GM06990 (cell line): ENCODE data around the gene GPC6.

Experiments used
- DNase-seq: peaks from one replicate; pipeline ENCODE4 v3.0.0-alpha.2; 2011; ENCODE audit not compliant: insufficient read length; ENCODE audit errors: extremely low read depth
- H3K27me3 ChIP-seq: replicated peaks from 2 replicates; pipeline ENCODE4 v1.6.0; 2011; ENCODE audit warnings: low read length; ENCODE audit not compliant: control insufficient read depth, insufficient read depth
- H3K36me3 ChIP-seq: 2 replicates; pipeline ENCODE4 v1.5.1; 2011; ENCODE audit warnings: low read length; ENCODE audit not compliant: control insufficient read depth, insufficient read depth
- H3K4me3 ChIP-seq: replicated peaks from 2 replicates; pipeline ENCODE4 v1.5.1; 2011; ENCODE audit warnings: low read depth, mild to moderate bottlenecking, control low read depth, low read length
- TF ChIP-seq, protein P1 (sequence below): IDR thresholded peaks from 2 replicates; pipeline ENCODE4 v1.5.1; 2011; ENCODE audit warnings: low read length, control low read depth, mild to moderate bottlenecking, inconsistent platforms; ENCODE audit not compliant: insufficient read depth, poor library complexity, severe bottlenecking

Gene GPC6

GRCh38 chr13:94181461-94182107, 955.0 kb downstream of the GPC6 start:
- no peak overlapping the region for H3K4me3 ChIP-seq
- TF ChIP-seq, protein P1, sequence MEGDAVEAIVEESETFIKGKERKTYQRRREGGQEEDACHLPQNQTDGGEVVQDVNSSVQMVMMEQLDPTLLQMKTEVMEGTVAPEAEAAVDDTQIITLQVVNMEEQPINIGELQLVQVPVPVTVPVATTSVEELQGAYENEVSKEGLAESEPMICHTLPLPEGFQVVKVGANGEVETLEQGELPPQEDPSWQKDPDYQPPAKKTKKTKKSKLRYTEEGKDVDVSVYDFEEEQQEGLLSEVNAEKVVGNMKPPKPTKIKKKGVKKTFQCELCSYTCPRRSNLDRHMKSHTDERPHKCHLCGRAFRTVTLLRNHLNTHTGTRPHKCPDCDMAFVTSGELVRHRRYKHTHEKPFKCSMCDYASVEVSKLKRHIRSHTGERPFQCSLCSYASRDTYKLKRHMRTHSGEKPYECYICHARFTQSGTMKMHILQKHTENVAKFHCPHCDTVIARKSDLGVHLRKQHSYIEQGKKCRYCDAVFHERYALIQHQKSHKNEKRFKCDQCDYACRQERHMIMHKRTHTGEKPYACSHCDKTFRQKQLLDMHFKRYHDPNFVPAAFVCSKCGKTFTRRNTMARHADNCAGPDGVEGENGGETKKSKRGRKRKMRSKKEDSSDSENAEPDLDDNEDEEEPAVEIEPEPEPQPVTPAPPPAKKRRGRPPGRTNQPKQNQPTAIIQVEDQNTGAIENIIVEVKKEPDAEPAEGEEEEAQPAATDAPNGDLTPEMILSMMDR = no peak
- no peak for DNase-seq
- H3K27me3 ChIP-seq = no peaks in the 10 kb centered on the region
- no peaks in the 10 kb centered on the region for H3K36me3 ChIP-seq

GRCh38 chr13:94182185-94182761, 955.7 kb downstream of the GPC6 start:
- Histone ChIP-seq H3K4me3 (no peak overlapping the region), H3K27me3 (no peaks in the 10 kb centered on the region), H3K36me3 (no peaks in the 10 kb centered on the region)
- no peak for DNase-seq
- TF ChIP-seq, protein P1 = no peak

DNA sequence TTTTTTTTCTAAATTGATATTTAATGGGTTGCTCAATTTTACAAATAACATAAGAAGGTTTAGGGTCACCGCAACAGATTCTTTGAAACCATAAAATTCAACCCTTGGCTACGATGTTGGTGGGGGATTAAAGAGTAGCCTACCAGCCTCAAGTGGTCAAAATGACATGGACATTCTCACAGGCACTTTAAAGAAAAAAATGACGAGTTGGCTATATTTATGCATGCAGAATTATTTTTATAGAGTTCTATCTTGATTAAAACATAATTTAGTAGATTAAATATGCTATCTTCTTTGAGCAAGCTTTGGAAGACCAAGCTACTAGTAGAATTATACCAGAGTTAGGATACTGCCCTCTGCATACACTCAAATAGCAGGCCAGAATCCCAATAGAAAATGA, 959.9 kb downstream of the GPC6 start:
- H3K36me3 ChIP-seq = no peaks in the 10 kb centered on the region
- no peak overlapping the region for H3K4me3 ChIP-seq
- TF ChIP-seq, protein P1 = no peak
- DNase-seq = no peak
- no peaks in the 10 kb centered on the region for H3K27me3 ChIP-seq

DNA sequence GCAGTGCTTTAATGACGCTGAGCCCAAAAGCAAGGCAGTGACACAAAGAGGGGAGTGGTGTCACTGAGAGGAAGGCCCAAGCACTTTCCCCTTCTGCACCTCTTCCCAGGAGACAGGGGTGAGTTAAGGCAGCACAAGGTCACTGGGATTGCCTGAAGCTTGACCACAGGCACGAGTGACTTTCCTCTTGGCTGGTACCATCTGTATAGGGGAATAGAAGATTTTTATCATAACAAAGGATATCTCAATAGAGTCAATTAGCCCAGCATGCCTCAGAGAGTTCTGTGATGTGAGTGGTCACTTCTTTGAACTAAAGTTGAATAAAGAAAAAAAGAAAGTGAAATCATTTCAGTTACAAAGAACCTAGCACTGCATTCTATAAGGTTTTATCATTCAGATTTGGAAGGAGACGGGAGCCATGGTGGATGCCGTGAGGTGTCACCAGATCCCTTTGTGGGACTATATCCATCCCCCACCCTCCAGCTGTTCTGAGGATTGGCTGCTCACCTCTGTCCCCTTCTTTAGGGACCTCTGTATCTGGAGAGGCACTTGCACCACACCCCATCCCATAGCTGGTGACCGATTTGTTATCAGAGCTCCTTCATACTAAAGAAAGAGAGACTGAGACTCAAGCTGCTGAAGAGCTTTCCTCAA, 961.7 kb downstream of the GPC6 start:
- H3K4me3 ChIP-seq = no peak overlapping the region
- DNase-seq = no peak
- TF ChIP-seq, protein P1 = no peak
- H3K36me3 ChIP-seq = no peaks in the 10 kb centered on the region
- H3K27me3 ChIP-seq = no peaks in the 10 kb centered on the region

- no peaks in the 10 kb centered on the region for H3K27me3 ChIP-seq
- TF ChIP-seq, protein P1 = peak; percentile 52
- DNase-seq = no peak
- no peak overlapping the region for H3K4me3 ChIP-seq
- no peaks in the 10 kb centered on the region for H3K36me3 ChIP-seq
Observed at GRCh38 chr13:94192431-94192975, 965.9 kb downstream of the GPC6 start.
